ENCODE results near the gene ADGRV1.

DNA sequence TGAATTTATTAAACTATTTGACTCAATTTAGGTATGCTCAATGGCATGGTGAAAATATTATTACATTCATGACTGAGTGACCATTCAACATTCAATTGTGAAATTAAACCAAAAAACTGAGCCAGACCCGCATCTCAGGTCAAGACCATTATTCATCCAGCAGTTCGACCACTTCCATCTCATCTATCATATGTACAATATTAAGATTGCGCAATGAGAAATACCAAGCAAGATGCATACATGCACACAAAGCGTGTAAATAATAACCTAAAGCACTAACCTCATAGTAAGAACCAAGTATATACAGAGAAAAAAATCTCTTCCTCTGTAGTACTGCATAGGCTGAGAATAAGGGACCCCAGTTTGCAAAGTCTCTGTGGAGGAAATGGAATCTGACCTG, 310.2 kb downstream of the ADGRV1 start:
- no peak for TF ChIP-seq FOXP2 (optimal IDR thresholded peaks at IDR 0.05; ENCODE audit: borderline replicate concordance, extremely low read depth, extremely low read length, insufficient read depth)
- TF ChIP-seq POLR2AphosphoS5 (IDR thresholded peaks at IDR 0.05; ENCODE audit: low read depth, low read length) = no peak
- no peak for TF ChIP-seq TAF1 (IDR thresholded peaks at IDR 0.05; ENCODE audit: borderline replicate concordance, insufficient read depth, low read length)

All from PFSK-1 (cell line).